ENCODE results near the gene CHAD.

- TF ChIP-seq CTCF (IDR thresholded peaks at IDR 0.05): no peak
- TF ChIP-seq POLR2A (IDR thresholded peaks at IDR 0.05): no peak
Measured at GRCh38 chr17:50472286-50472685, 3.6 kb upstream of the CHAD start.

Measured in adrenal gland (tissue), 5 donors.